SK-N-SH treated with all-trans-retinoic acid at 6 μM for 48 hours (cell line): ENCODE data around the gene GPR137.

Experiments
- ATAC-seq: fragments of 200-7000 bp; cut with Tn5 transposase; 3 replicates; pipeline ENCODE4 v1.9.1; 2020; ENCODE audit warnings: mild to moderate bottlenecking, moderate library complexity
- ARNTL ChIP-seq: fragments of 450-650 bp; formaldehyde crosslinking; IDR thresholded peaks from 2 replicates; pipeline ENCODE4 v1.5.0; 2020; ENCODE audit warnings: low read depth, mild to moderate bottlenecking, moderate library complexity, borderline replicate concordance
- BACH2 ChIP-seq: fragments of 250-450 bp; sonication (Bioruptor Pico); IDR thresholded peaks from 2 replicates; pipeline ENCODE4 v1.9.0; 2021; ENCODE audit warnings: mild to moderate bottlenecking, borderline replicate concordance
- CREB5 ChIP-seq: fragments of 250-450 bp; sonication (Bioruptor Pico); IDR thresholded peaks from 2 replicates; pipeline ENCODE4 v1.5.1; 2020; ENCODE audit warnings: low read depth, mild to moderate bottlenecking, moderate library complexity
- CSDC2 ChIP-seq: fragments of 250-450 bp; sonication (Bioruptor Pico); IDR thresholded peaks from 2 replicates; pipeline ENCODE4 v1.5.0; 2020; ENCODE audit warnings: mild to moderate bottlenecking, moderate library complexity
- ESRRG ChIP-seq: fragments of 250-450 bp; sonication (Bioruptor Pico); IDR thresholded peaks from 2 replicates; pipeline ENCODE4 v1.6.1; 2021; ENCODE audit warnings: mild to moderate bottlenecking
- ISL1 ChIP-seq: fragments of 250-450 bp; sonication (Bioruptor Pico); IDR thresholded peaks from 2 replicates; pipeline ENCODE4 v2.1.2; 2022; ENCODE audit warnings: mild to moderate bottlenecking, moderate library complexity
- POU6F1 ChIP-seq: fragments of 250-450 bp; sonication (Bioruptor Pico); IDR thresholded peaks from 2 replicates; pipeline ENCODE4 v1.8.0; 2021; ENCODE audit warnings: low read depth, mild to moderate bottlenecking, moderate library complexity, borderline replicate concordance
- PPARA ChIP-seq: fragments of 250-450 bp; sonication (Bioruptor Pico); IDR thresholded peaks from 2 replicates; pipeline ENCODE4 v1.5.0; 2020; ENCODE audit warnings: mild to moderate bottlenecking, borderline replicate concordance
- RARB ChIP-seq: fragments of 250-450 bp; sonication (Bioruptor Pico); IDR thresholded peaks from 2 replicates; pipeline ENCODE4 v1.8.0; 2021; ENCODE audit warnings: mild to moderate bottlenecking, moderate library complexity
- SNAI2 ChIP-seq: fragments of 250-450 bp; sonication (Bioruptor Pico); IDR thresholded peaks from 2 replicates; pipeline ENCODE4 v1.5.0; 2020; ENCODE audit warnings: mild to moderate bottlenecking, moderate library complexity
- TCF4 ChIP-seq: fragments of 250-450 bp; sonication (Bioruptor Pico); IDR thresholded peaks from 2 replicates; pipeline ENCODE4 v1.8.0; 2021; ENCODE audit warnings: mild to moderate bottlenecking, moderate library complexity, borderline replicate concordance
- TOX ChIP-seq: fragments of 250-450 bp; sonication (Bioruptor Pico); IDR thresholded peaks from 2 replicates; pipeline ENCODE4 v1.8.0; 2021; ENCODE audit warnings: mild to moderate bottlenecking, moderate library complexity, borderline replicate concordance
- TSHZ2 ChIP-seq: fragments of 250-450 bp; sonication (Bioruptor Pico); IDR thresholded peaks from 2 replicates; pipeline ENCODE4 v1.5.0; 2020; ENCODE audit warnings: mild to moderate bottlenecking, moderate library complexity
- ZC3H10 ChIP-seq: fragments of 250-450 bp; sonication (Bioruptor Pico); IDR thresholded peaks from 2 replicates; pipeline ENCODE4 v1.5.1; 2021; ENCODE audit warnings: mild to moderate bottlenecking, moderate library complexity
- ZFP3 ChIP-seq: fragments of 250-450 bp; sonication (Bioruptor Pico); IDR thresholded peaks from 2 replicates; pipeline ENCODE4 v1.5.0; 2020; ENCODE audit warnings: mild to moderate bottlenecking, moderate library complexity
- ZFP30 ChIP-seq: fragments of 450-650 bp; formaldehyde crosslinking; IDR thresholded peaks from 2 replicates; pipeline ENCODE4 v1.5.0; 2022; ENCODE audit warnings: mild to moderate bottlenecking, moderate library complexity
- ZNF565 ChIP-seq: fragments of 450-650 bp; formaldehyde crosslinking; conservative IDR thresholded peaks from 2 replicates; pipeline ENCODE4 v1.5.0; 2020; ENCODE audit warnings: low read depth, mild to moderate bottlenecking, moderate library complexity
- ZNF70 ChIP-seq: fragments of 450-650 bp; formaldehyde crosslinking; IDR thresholded peaks from 2 replicates; pipeline ENCODE4 v1.5.0; 2020; ENCODE audit warnings: mild to moderate bottlenecking, moderate library complexity
- ZNF8 ChIP-seq: fragments of 450-650 bp; formaldehyde crosslinking; IDR thresholded peaks from 2 replicates; pipeline ENCODE4 v1.5.0; 2020; ENCODE audit warnings: mild to moderate bottlenecking, moderate library complexity

Gene GPR137

GRCh38 chr11:64259533-64260067 is 26.0 kb upstream of the GPR137 start (continued):
- TF ChIP-seq POU6F1 (no peak), TSHZ2 (CRISPR knock-in tag) (no peak), BACH2 (CRISPR knock-in tag) (no peak), CSDC2 (no peak), ZNF8 (no peak)
- TF ChIP-seq, all 23 proteins: peak for 0

- no peak for TF ChIP-seq ZC3H10 (CRISPR knock-in tag)
- TF ChIP-seq CREB5 (CRISPR knock-in tag) = no peak
- no peak for TF ChIP-seq ISL1
- no peak for TF ChIP-seq BACH2 (CRISPR knock-in tag)
- no peak for TF ChIP-seq ZFP3 (CRISPR knock-in tag)
- TF ChIP-seq ESRRG (CRISPR knock-in tag) = no peak
- no peak for TF ChIP-seq ZNF8
- TF ChIP-seq CSDC2 = no peak
- TF ChIP-seq TSHZ2 (CRISPR knock-in tag) = no peak
- ATAC-seq = no peak
Observed at GRCh38 chr11:64260147-64260708, 25.4 kb upstream of the GPR137 start.

- no peak for ATAC-seq
- TF ChIP-seq PPARA (CRISPR knock-in tag) (no peak), ZNF70 (CRISPR knock-in tag) (no peak), BACH2 (CRISPR knock-in tag) (no peak), ZNF565 (no peak), ZNF8 (no peak), ISL1 (no peak), SNAI2 (CRISPR knock-in tag) (no peak), ZFP3 (CRISPR knock-in tag) (no peak), ESRRG (CRISPR knock-in tag) (no peak), TSHZ2 (CRISPR knock-in tag) (no peak), ARNTL (CRISPR knock-in tag) (no peak), TOX (CRISPR knock-in tag) (no peak), CREB5 (CRISPR knock-in tag) (no peak), TCF4 (CRISPR knock-in tag) (no peak), ZFP30 (CRISPR knock-in tag) (no peak), POU6F1 (no peak), CSDC2 (no peak), RARB (no peak)
- TF ChIP-seq, all 23 proteins: peak for 0
Observed at GRCh38 chr11:64261556-64262080, 24.0 kb upstream of the GPR137 start.
